HepG2 (cell line): ENCODE measurements around the gene ATP2B3. TPM values are rescaled to one million over a fixed set of nuclear protein-coding genes. Genes with fewer than 3 reads are reported as not detected.

Source experiments
- ATAC-seq: fragments of 200-7000 bp; cut with Tn5 transposase; 3 replicates; pipeline ENCODE4 v1.9.1; 2020; ENCODE audit warnings: mild to moderate bottlenecking, moderate library complexity
- BruUV-seq: library from RNA; stranded (reverse); fragments of 400-500 nt; replicated peaks from 2 replicates; lab custom pipeline; 2021; lab: Mats Ljungman, UMichigan
- CTCF ChIA-PET: fragments of 300-600 bp; formaldehyde crosslinking; extraction: SDS; loops from one replicate; lab custom pipeline; 2021; ENCODE audit warnings: low total read pairs, inconsistent platforms, low intra/inter-chr PET ratio; lab: Yijun Ruan, JAX
- POLR2A ChIA-PET: fragments of 350-600 bp; sonication (Branson Sonifier 250); formaldehyde crosslinking; loops from one replicate; lab custom pipeline; 2020; ENCODE audit warnings: antibody characterized with exemption, inconsistent platforms; lab: Yijun Ruan, JAX
- DNase-seq: peaks from one replicate; pipeline ENCODE4 v3.0.0-alpha.2; 2015; ENCODE audit warnings: low spot score
- FAIRE-seq: peaks from 3 replicates; lab custom pipeline; 2011; peaks lifted over from hg19 to GRCh38; lab: Jason Lieb, UNC
- H2AFZ ChIP-seq: one replicate; pipeline ENCODE4 v1.6.1; 2011; ENCODE audit warnings: low read length, inconsistent platforms
- H3K27ac ChIP-seq: fragments of 300-600 bp; 3 replicates; pipeline ENCODE4 v1.8.0; 2011; ENCODE audit warnings: mixed run types, mild to moderate bottlenecking, mixed read lengths, low read length, inconsistent platforms; ENCODE audit not compliant: insufficient read depth; ENCODE audit errors: extremely low read length
- H3K27me3 ChIP-seq, 2 experiments: fragments of 200-600 bp in 1 of 2; 2 replicates in 1 of 2; 3 replicates in 1 of 2; pipeline versions ENCODE4 v1.6.0 to v1.8.0; 2011; ENCODE audit warnings: low read length in 2 of 2, mild to moderate bottlenecking in 2 of 2, moderate library complexity in 2 of 2, inconsistent platforms in 1 of 2; ENCODE audit not compliant: insufficient read depth in 2 of 2, control insufficient read depth in 1 of 2
- H3K36me3 ChIP-seq, 2 experiments: fragments of 200-600 bp in 1 of 2; replicated peaks in 1 of 2; 2 replicates in 1 of 2; 3 replicates in 1 of 2; pipeline versions ENCODE4 v1.5.1 to v1.8.0; 2011; ENCODE audit warnings: low read length in 2 of 2, inconsistent platforms in 1 of 2; ENCODE audit not compliant: insufficient read depth in 2 of 2, control insufficient read depth in 1 of 2
- H3K4me1 ChIP-seq: 2 replicates; pipeline ENCODE4 v1.5.1; 2012; ENCODE audit warnings: low read length, inconsistent platforms; ENCODE audit not compliant: insufficient read depth
- H3K4me2 ChIP-seq: 2 replicates; pipeline ENCODE4 v1.6.0; 2011; ENCODE audit warnings: low read depth, low read length, inconsistent platforms
- H3K4me3 ChIP-seq, 3 experiments: fragments of 200-600 bp in 1 of 3; sonication (generic), shearing (Covaris generic) in 1 of 3; replicated peaks in 1 of 3; 2 replicates each; pipeline ENCODE4 v1.5.1; 2011 to 2016; ENCODE audit warnings: low read length in 3 of 3, inconsistent platforms in 2 of 3, low read depth in 2 of 3, mild to moderate bottlenecking in 2 of 3, control low read depth in 1 of 3, mixed read lengths in 1 of 3; ENCODE audit not compliant: insufficient read depth in 1 of 3
- H3K79me2 ChIP-seq: one replicate; pipeline ENCODE4 v1.6.1; 2011; ENCODE audit warnings: low read length, inconsistent platforms; ENCODE audit not compliant: insufficient read depth
- H3K9ac ChIP-seq: 2 replicates; pipeline ENCODE4 v1.6.0; 2011; ENCODE audit warnings: mild to moderate bottlenecking, low read depth, low read length, inconsistent platforms; ENCODE audit not compliant: insufficient read depth
- H3K9me3 ChIP-seq: 2 replicates; pipeline ENCODE4 v1.5.1; 2012; ENCODE audit warnings: mild to moderate bottlenecking, low read length
- H4K20me1 ChIP-seq: 2 replicates; pipeline ENCODE4 v1.6.0; 2011; ENCODE audit warnings: inconsistent platforms, mild to moderate bottlenecking, low read length, moderate library complexity; ENCODE audit not compliant: insufficient read depth
- AHDC1 ChIP-seq: sonication (generic); formaldehyde crosslinking; IDR thresholded peaks from 2 replicates; pipeline ENCODE4 v1.5.1; 2020; ENCODE audit warnings: mild to moderate bottlenecking, missing genetic modification reagents, borderline replicate concordance
- BHLHE40 ChIP-seq: IDR thresholded peaks from 2 replicates; pipeline ENCODE4 v1.6.1; 2011; ENCODE audit warnings: low read length, improper control_type of control experiment
- FOXC1 ChIP-seq: sonication (generic); formaldehyde crosslinking; IDR thresholded peaks from 2 replicates; pipeline ENCODE4 v1.8.0; 2022; ENCODE audit warnings: mild to moderate bottlenecking, missing genetic modification reagents, borderline replicate concordance
- SOX5 ChIP-seq: IDR thresholded peaks from 2 replicates; pipeline ENCODE4 v1.6.1; 2016; ENCODE audit warnings: borderline replicate concordance
- SRY ChIP-seq: sonication (generic); formaldehyde crosslinking; IDR thresholded peaks from 2 replicates; pipeline ENCODE4 v1.8.0; 2022; ENCODE audit warnings: mild to moderate bottlenecking, missing genetic modification reagents
- TCF7L2 ChIP-seq: IDR thresholded peaks from 2 replicates; pipeline ENCODE4 v1.6.1; 2011; ENCODE audit warnings: mild to moderate bottlenecking, low read depth, low read length, moderate library complexity
- ZNF12 ChIP-seq: sonication (generic); formaldehyde crosslinking; IDR thresholded peaks from 2 replicates; pipeline ENCODE4 v1.5.0; 2020; ENCODE audit warnings: missing genetic modification reagents
- ZNF274 ChIP-seq: sonication (generic); formaldehyde crosslinking; IDR thresholded peaks from 2 replicates; pipeline ENCODE4 v1.5.1; 2020; ENCODE audit warnings: mild to moderate bottlenecking, missing genetic modification reagents
- ZNF772 ChIP-seq: sonication (generic); formaldehyde crosslinking; IDR thresholded peaks from 2 replicates; pipeline ENCODE4 v1.5.0; 2020; ENCODE audit warnings: mild to moderate bottlenecking, missing genetic modification reagents
- WGBS: methylation state at CpG from one replicate; pipeline ENCODE4 v1.1.6; 2017; ENCODE audit warnings: low lambda C conversion rate; 5-methylcytosine and 5-hydroxymethylcytosine counted together
- in situ Hi-C: cut with HindIII; loops from 2 replicates; pipeline ENCODE4 v1.10.0; 2017; ENCODE audit warnings: low pct_unique_long_range_greater_than_20kb; ENCODE audit not compliant: extremely low pct_ligation_motif_present
- intact Hi-C: fragments of 100-400 bp; cut with micrococcal nuclease; formaldehyde crosslinking; loops from one replicate; pipeline ENCODE4 v1.10.0; 2022; ENCODE audit not compliant: unreplicated experiment
- polyA plus RNA-seq, 8 experiments: library from polyadenylated mRNA; depleted of rRNA in 3 of 8; stranded (reverse) in 7 of 8; unstranded in 1 of 8; fragments of >200 nt; fragmentation: Illumina TruSeq in 4 of 8; extraction: Trizol in 4 of 8; gene quantifications; 2 replicates each; pipeline versions ENCODE4 v1.2.1 to v1.2.3, GENCODE V29; 2011 to 2016; ENCODE audit warnings: low read depth in 4 of 8, missing spikeins in 1 of 8, mixed read lengths in 1 of 8; ENCODE audit not compliant: insufficient read depth in 1 of 8
- total RNA-seq, 5 experiments: library from RNA; depleted of rRNA; stranded (reverse); fragments of >200 nt; fragmentation: Illumina TruSeq; extraction: Trizol; gene quantifications; 2 replicates each; pipeline ENCODE4 v1.2.3, GENCODE V29; 2016; ENCODE audit warnings: low read depth in 1 of 5
- TF ChIP-seq, protein P1 (sequence below): sonication (generic); formaldehyde crosslinking; conservative IDR thresholded peaks from 2 replicates; pipeline ENCODE4 v1.4.0; 2020; ENCODE audit warnings: mild to moderate bottlenecking, missing genetic modification reagents, moderate library complexity
- TF ChIP-seq, protein P2 (sequence below): sonication (generic); formaldehyde crosslinking; IDR thresholded peaks from 2 replicates; pipeline ENCODE4 v1.4.0; 2020; ENCODE audit warnings: low read depth, mild to moderate bottlenecking, missing genetic modification reagents

Gene ATP2B3
- total and polyA plus RNA-seq, 2 of the 13 experiments (the other 11 are each of a cell fraction or from before 2014, with no cell fraction given): not detected

- Histone ChIP-seq H3K4me3 (no peak overlapping the region), H3K9ac (no peak overlapping the region), H3K79me2 (no peaks in the 10 kb centered on the region), H3K9me3 (no peaks in the 10 kb centered on the region), H3K27me3 (peaks cover 0 to 3% of the 10 kb centered on the region in 2 experiments; a peak in 2 of 5 replicates), H4K20me1 (no peaks in the 10 kb centered on the region), H2AFZ (no peak overlapping the region), H3K4me2 (no peak overlapping the region), H3K27ac (no peak overlapping the region), H3K36me3 (no peaks in the 10 kb centered on the region), H3K4me1 (peaks cover 58% of the 10 kb centered on the region)
- in situ Hi-C loops: no loop called here
- FAIRE-seq (no peak), ATAC-seq (no peak), DNase-seq (no peak)
- ChIA-PET CTCF (no interaction called here), POLR2A (no interaction called here)
- no TSS peak for BruUV-seq
- no CpG with 5 or more reads among the region's 10 CpGs for WGBS
- TF ChIP-seq SOX5 (CRISPR knock-in tag) (no peak), BHLHE40 (no peak), FOXC1 (CRISPR knock-in tag) (no peak), ZNF772 (CRISPR knock-in tag) (no peak), SRY (CRISPR knock-in tag) (no peak), TCF7L2 (no peak), AHDC1 (CRISPR knock-in tag) (no peak), ZNF274 (no peak), ZNF12 (no peak)
- TF ChIP-seq, protein P1, sequence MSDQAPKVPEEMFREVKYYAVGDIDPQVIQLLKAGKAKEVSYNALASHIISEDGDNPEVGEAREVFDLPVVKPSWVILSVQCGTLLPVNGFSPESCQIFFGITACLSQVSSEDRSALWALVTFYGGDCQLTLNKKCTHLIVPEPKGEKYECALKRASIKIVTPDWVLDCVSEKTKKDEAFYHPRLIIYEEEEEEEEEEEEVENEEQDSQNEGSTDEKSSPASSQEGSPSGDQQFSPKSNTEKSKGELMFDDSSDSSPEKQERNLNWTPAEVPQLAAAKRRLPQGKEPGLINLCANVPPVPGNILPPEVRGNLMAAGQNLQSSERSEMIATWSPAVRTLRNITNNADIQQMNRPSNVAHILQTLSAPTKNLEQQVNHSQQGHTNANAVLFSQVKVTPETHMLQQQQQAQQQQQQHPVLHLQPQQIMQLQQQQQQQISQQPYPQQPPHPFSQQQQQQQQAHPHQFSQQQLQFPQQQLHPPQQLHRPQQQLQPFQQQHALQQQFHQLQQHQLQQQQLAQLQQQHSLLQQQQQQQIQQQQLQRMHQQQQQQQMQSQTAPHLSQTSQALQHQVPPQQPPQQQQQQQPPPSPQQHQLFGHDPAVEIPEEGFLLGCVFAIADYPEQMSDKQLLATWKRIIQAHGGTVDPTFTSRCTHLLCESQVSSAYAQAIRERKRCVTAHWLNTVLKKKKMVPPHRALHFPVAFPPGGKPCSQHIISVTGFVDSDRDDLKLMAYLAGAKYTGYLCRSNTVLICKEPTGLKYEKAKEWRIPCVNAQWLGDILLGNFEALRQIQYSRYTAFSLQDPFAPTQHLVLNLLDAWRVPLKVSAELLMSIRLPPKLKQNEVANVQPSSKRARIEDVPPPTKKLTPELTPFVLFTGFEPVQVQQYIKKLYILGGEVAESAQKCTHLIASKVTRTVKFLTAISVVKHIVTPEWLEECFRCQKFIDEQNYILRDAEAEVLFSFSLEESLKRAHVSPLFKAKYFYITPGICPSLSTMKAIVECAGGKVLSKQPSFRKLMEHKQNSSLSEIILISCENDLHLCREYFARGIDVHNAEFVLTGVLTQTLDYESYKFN (CRISPR knock-in tag): no peak
- TF ChIP-seq, protein P2, sequence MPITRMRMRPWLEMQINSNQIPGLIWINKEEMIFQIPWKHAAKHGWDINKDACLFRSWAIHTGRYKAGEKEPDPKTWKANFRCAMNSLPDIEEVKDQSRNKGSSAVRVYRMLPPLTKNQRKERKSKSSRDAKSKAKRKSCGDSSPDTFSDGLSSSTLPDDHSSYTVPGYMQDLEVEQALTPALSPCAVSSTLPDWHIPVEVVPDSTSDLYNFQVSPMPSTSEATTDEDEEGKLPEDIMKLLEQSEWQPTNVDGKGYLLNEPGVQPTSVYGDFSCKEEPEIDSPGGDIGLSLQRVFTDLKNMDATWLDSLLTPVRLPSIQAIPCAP (CRISPR knock-in tag): no peak
- intact Hi-C loops: no loop called here
Observed at GRCh38 chrX:153486171-153486570, 31.3 kb upstream of the ATP2B3 start.
